ENCODE data around the gene GLYATL1.
A peak's percentile ranks its signal among the peaks of the same experiment; 100 is the strongest.

Gene GLYATL1

DNA sequence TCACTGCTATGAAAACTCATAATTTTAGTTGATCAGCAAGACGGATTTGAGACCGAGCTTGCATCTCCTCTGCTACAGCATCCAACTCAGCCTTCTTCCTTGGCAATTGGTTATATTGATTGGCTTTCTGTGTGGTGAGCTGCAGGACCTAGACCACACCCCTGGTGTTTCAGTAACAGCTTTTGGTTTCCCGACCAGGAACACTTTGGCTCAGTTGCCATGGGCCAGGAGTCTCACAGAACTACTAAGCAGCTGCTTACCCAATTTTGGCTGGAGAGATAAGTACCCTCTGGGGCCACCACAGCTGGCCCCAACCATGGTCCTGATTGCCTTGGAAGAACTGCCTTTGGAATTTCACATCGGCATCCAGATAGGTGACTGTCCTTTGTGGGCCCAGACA lies at the start of gene GLYATL1:
GLYATL1 (plus strand) TSS at position 212 of the 400 bp plus-strand sequence. CDS start 7,600 bp downstream, outside the sequence.
- DNase-seq (ENCODE audit: low read depth), result no peak

GRCh38 chr11:58893899-58894298 lies 45.4 kb upstream of the GLYATL1 start:
- DNase-seq (ENCODE audit: low read depth), result no peak

DNA sequence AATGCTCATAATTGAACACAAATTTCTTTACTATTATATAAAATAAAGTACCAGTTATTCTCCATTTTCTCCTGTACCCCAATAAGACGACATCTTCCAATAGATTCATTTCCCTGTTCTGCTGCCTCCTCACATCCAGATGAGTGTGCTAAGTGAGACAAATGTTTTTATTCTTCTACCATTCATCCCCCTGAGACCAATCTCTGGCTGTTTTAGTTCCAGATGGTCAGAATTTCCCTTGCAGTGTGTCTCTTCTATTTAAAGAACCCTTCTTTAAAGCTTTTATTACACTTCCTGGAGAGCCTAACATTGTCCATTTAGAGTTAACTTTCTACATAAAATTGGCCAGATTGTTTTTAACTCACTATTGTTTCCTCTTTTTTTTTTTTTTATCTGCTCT lies 41.2 kb upstream of the GLYATL1 start:
- DNase-seq (ENCODE audit: low read depth), result no peak

DNA sequence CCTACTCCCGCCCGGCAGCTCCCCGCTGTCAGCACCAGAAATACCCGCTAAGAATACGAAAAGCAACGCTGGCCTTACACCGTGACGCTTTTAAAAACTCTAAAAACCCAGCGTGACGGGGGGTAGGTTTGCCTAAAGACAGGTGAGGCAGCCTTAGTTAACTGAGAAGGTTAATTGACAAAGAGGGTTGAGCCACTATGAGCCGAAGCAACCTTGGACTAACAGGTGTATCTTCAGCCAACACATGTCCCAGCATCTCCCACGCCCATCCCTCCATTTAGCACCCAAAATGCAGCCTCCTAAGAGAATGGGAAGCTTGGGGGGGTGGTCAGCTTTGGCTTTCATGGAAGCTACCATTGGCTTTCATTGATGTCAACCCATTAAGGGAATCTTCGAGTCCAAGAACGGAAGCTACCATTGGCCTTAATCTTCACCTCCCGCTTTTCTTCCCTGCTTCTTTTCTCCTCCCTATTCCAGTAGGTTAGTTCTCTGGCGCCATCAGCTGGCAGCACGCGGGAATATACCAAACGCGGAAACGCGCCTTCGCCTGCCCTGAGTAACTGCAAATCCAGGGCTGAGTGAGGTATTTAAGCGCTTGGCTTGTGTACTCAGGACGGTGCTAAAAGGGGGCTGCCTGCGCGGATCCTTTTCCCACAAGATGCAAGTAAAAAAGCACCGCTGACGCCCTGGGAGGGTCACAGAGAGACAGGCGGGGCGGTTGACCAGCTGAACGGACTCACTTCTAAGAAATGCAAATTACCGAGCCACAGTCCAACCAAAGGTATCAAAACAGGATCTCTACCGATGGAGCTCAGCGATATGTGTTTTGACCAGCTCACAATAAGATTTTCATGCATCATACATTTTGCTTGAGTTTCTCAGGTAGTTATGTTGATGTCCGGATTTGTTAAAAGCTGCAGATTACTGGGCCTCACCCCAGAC lies 38.5 kb upstream of the GLYATL1 start:
- DNase-seq (ENCODE audit: low read depth), result peak; percentile 73

DNA sequence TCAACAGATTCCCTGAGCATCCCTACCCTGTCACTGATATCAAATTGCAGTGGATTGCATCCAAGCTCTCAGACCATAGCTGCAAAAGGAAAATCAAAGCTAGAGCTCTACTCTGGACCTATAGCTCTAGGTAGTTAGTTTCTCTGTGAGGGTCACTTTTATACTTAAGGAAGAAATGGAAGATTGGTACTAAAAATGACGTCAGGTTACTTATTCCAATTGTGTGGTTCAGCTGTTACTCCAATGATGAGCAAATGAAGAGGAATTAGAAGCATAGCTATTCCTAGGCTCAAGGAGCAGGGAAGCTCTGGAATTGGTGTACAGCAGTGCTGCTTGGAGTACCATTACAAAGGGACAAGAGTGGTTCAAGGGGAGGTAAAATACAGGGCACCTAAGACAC lies 36.4 kb upstream of the GLYATL1 start:
- no peak for DNase-seq (ENCODE audit: low read depth)

GRCh38 chr11:58905011-58905720 lies 34.1 kb upstream of the GLYATL1 start:
- peak; percentile 77 for DNase-seq (ENCODE audit: low read depth)

- peak; percentile 92 for DNase-seq (ENCODE audit: low read depth)
Measured at GRCh38 chr11:58905721-58906547, 33.4 kb upstream of the GLYATL1 start.

DNA sequence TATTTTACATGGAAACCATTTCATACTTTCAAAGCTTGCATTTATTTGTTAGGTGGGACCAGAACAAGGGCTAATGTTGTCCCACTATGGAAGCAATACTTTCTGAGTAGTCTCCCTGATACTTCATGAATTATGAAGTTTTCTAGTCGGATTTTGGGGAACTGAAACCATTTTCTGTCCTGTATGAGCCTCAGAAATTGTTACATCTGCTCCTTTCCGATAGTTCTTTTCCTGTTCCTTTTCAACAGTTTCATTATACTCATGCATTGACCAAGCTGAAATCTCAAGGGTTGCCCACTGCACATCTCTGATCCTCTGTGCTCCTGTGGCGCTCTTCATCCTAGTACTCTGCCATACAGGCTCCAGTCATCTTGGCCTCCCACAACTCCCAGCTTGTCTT lies 31.5 kb upstream of the GLYATL1 start:
- no peak for DNase-seq (ENCODE audit: low read depth)

DNA sequence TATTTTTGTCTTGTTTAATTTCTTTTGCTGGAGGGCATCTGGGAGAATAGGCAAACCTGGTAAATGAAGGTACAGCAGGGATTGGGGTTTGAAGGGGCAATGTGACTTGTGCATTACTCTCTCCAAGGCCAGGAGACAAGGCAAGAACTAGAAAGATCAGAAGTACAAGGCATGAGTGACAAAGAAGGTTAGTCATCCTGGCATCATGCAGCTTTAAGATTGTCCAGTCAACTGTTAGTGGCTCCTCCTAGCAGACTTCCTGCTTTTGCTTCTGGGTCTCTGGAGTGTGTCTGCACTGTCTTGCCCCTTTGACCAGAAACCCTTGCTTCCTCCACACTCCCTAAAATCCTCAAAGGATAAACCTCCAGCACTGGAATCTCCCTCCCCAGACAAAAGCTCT lies 27.2 kb upstream of the GLYATL1 start:
- DNase-seq (ENCODE audit: low read depth), result peak; percentile 61

DNA sequence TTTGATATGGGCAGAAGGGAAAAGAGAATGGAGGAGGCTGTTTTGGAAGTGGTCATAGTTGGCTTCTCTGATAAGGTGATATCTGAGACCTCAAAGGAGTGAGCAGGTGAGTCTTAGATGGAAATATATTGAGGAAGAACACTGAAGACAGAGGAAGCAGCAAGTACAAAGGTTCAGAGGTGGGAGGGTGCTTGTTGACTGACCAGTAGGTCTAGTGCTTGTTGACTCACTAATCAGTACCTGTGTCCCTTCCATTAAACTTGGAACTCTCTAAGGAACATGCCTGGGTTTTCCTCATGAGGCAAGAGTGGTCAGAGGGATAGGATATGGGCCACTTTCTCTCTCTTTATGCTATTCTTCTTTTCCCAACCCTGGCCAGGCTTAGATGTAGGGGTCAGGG lies 25.6 kb upstream of the GLYATL1 start:
- DNase-seq (ENCODE audit: low read depth), result no peak

GRCh38 chr11:58914821-58915543 lies 24.3 kb upstream of the GLYATL1 start:
- peak; percentile 32 for DNase-seq (ENCODE audit: low read depth)

DNA sequence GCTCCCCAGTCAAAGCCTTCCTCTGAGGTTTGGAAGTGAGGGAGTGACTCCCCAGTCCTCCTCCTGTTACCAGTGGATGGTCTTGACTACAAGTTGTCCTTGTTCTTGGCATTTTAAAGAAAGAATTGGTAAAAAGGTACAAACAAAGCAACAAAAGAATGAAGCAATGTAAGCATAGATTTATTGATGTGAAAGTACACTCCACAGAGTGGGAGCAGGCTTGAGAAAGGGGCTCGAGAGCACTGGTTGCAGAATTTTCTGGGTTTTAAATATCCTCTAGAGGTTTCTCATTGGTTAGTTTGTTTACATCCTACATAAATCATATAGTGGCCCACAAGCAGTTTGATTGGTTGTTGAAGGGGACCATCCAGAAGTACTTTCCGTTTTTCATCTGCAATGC lies 22.7 kb upstream of the GLYATL1 start:
- no peak for DNase-seq (ENCODE audit: low read depth)

GRCh38 chr11:58917159-58917783 lies 22.0 kb upstream of the GLYATL1 start:
- no peak for DNase-seq (ENCODE audit: low read depth)

DNA sequence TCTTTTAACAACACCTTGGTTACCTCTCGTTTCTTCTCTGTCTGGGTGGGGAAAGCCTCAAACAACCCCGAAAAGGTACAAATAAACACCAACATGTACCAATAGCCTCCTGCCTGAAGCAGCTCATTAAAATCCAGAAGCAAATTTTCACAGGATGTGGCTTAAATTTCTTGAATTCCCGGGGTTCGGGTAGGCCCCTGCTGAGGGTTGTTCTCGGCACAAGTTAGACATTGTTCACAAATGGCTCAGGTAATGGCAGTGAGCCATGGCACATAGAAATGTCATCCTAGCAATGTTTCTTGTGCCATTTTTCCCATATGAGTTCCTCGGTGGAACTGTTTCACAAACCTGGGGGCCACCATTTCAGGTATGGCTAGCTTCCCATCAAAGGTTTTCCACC lies 19.7 kb upstream of the GLYATL1 start:
- DNase-seq (ENCODE audit: low read depth), result peak; percentile 84

DNA sequence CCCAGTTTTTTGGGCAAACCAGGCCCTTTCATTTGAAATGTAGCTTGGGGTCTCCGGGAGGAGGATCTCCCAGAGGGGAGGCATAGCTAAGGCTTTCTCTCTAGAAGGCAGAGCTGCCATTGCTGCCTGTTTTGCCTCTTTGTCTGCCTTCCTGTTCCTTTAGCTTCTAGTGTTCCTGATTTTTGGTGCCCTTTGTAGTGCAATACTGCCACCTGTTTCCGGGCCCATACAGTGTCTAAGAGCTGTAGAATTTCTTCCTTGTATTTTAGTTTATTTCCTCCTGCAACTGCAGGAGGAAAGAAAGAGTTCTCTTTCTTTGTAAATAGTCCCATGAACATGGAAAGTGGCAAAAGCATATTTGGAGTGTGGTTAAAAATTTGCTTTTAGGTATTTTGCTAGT lies 19.3 kb upstream of the GLYATL1 start:
- DNase-seq (ENCODE audit: low read depth), result no peak

DNA sequence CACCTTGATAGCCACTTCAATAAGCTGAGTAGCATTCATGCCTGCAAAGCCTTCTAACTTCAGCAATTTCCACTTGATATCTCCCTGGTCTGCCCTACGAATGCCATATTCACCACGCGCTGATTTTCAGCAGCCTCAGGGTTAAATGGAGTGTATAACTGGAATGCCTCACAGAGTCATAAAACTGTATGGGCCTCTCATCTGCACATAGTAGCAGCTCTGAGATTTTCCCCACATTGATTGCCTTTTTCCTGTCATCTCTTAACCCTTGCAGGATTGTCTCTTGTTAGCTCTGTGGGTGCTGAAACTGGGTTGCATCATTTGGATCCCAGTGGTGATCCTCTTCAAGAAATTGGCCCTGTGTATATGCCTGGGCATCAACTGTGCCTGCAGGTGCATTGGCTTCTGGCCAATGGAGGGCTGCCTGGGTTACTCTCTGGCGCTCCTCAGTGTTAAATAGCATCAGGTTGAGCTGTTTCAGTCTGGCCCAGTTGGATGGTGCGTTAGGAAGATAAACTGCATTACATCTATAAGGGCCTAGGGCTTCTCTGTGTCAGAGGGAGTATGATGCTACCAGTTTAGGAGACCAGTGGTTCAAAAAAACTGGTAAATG lies 17.4 kb upstream of the GLYATL1 start:
- DNase-seq (ENCODE audit: low read depth), result no peak

DNA sequence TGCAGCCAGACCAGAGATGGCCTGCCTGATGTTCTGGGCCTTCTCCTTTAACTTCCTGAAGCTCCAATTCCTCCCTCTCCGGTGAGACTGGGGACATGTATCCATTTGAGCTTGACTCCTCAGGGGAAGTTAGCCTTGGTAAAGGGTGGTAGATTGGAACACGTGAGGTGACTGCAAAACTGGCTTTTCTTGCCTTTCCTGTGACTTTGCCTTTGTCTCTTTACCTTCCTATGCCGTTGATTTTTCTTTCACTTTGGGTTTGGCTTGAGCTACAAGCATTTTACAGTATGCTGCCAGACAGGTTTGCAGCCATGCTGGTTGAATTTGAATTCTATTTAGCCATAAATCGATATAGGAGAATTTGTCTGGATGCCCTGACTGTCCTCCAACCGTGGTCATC lies 16.8 kb upstream of the GLYATL1 start:
- no peak for DNase-seq (ENCODE audit: low read depth)

DNA sequence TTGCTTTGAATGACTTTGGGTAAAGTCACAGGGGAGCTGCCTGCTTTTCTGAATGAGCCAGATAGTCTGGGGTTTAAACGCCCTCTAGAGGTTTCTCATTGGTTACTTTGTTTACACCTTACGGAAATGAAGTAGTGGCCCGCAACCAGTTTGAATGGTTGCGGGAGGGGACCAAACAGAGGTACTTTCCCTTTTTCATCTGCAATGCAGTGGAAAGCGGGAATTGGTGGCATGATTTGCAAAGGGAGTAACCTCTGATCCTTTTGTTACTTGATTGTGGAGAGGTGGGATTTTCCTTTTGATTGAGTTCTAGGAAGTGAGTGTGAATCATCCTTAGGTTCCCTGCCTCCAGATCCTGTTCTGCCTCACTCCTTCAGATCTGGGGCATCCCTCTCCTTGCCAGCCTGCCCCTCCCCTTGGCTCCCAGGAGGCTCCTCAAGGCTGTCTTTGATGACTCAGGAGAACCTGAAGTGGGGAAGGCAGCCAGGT lies 15.9 kb upstream of the GLYATL1 start:
- peak; percentile 60 for DNase-seq (ENCODE audit: low read depth)

DNA sequence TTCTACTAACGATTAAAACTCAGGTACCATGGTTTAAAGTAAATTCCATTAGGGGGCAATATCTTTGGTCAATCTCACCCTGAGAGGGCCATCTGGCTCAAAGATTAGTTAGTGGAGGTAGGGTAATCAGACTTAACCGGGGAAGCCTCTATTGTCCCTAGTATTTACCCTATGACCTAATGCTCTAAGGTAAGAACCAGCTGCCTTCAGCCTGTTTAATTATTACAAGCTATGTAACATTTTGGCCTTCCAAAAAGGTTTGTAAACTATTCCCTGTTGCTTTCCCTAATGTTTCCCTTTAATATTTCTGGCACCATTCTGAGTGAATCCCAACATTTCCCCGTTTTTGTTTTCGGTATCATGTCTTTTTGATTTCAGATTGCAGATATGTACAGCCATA lies 15.1 kb upstream of the GLYATL1 start:
- DNase-seq (ENCODE audit: low read depth), result no peak

DNA sequence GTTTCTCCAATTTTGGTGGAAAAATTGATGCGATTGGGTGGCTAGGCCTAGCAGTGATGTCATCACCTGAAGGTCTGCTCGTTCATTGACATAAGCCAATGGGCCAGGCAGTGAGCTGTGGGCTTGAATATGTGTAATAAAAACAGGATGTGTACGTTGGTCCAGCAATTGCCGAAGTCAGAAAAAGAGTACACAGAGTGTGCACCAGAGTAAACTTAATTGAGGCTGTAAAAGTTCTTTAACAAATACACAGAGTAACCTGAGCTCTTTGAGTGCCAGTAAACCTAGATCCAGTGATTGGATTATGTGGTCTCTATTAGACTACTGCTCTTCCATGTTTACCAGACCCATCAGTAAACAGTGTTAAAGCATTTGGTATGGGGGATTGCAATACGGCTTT lies 13.0 kb upstream of the GLYATL1 start:
- peak; percentile 38 for DNase-seq (ENCODE audit: low read depth)

DNA sequence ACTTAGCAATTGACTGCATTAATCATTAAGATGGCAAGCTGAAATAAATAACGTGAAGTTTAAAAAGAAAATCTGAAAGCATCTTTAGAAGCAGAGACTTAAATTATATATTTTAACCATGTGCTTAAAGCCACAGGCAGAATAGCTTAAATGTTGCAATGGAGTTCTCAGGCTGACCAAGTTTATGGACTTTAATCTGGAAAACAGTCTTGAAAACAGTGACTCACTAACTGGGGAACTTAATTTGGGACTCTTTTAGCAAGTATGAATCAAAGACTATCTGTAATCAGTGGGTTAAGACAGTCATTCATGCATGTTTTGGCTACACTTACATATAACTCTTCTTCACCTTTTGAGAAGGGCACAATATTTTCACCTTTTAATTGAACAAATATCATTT lies 12.6 kb upstream of the GLYATL1 start:
- peak; percentile 84 for DNase-seq (ENCODE audit: low read depth)

All from EH (cell line).